CD4-positive, alpha-beta T cell treated with Interleukin-12 subunit alpha and Interleukin-12 subunit beta, for 1 hour (primary cell): Measurements from ENCODE around the gene ZBTB44.
A peak's percentile ranks its signal among the peaks of the same experiment; 100 is the strongest.
"Not testable (repeated sequence)": the region's sequence is repeated elsewhere in the genome, so short reads cannot be mapped to it uniquely, and the experiment has no call there.

Source experiments
- DNase-seq: peaks from one replicate; pipeline ENCODE4 v3.0.0-alpha.2; 2020

ZBTB44 gene

DNA sequence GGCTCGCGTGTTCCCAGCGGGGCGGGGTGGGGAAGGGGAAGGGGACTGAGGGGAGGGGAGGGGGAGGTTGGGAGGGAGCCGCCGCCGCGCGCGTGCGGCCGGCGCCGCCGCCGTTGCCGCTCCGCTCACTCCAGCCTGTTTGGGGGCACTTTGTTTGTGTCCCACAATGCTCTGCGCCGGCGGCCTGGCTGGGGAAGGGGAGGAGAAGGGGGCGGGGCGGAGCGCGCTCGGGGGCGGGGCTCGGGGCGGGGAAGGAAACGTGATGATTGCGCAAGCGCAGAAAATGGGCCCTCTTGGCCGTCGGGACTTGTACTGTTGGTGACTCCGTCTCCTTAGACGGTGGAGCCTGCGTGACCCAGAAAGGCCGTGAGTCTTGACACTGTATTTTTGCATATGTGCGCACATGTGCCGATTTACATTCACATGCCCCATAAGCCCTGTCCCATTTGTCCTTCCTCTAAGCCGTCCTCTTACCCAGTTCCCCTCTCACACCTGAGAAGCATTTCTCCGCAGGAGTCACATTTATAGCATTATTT, at the start of gene ZBTB44:
TSS of gene ZBTB44 (minus strand) at position 168 of the 536 bp plus-strand sequence. CDS start 53,044 bp downstream, outside the sequence.
- peak; percentile 93 for DNase-seq

- no peak for DNase-seq
Observed at GRCh38 chr11:130359419-130359818, 44.7 kb upstream of the ZBTB44 start.

DNA sequence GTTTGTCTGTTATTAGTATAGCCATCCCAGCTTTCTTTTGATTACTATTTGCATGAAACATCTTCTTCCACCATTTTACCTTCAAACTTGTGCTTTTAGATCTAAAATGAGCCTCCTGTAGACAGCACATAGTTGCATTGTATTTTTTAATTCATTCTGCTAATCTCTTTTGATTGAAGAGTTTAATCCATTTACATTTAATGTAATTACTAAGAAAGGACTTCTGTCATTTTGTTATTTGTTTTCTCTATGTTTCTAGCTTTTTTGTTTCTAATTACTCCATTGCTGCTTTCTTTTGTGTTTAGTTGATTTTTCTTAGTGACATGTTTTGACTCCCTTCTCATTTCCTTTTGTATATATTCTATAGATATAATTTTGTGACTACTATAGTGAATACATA, 43.7 kb upstream of the ZBTB44 start:
- DNase-seq: no peak

GRCh38 chr11:130347261-130347660, 32.5 kb upstream of the ZBTB44 start:
- DNase-seq: no peak

DNA sequence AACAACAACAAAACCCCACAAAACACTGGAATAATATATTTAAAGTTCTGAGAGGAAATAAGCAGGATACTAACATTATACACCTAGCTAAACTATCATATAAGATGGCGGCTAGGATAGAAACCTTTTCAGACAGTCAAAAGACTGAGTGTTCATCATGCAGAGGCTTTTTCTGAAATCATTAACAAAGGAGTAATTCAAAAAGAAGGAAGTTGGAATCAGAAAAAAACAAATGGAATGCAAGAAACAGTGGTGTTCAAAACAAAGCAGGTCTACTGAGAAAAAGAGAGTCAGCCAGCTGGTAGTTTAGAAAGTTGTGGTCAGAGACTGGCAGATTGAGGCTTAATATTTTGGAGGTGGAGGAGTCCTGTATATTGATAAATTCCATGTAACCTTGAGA, 30.1 kb upstream of the ZBTB44 start:
- DNase-seq: no peak

- peak; percentile 36 for DNase-seq
Observed at GRCh38 chr11:130340671-130341319, 26.1 kb upstream of the ZBTB44 start.

GRCh38 chr11:130338667-130339066, 23.9 kb upstream of the ZBTB44 start:
- no peak for DNase-seq

DNA sequence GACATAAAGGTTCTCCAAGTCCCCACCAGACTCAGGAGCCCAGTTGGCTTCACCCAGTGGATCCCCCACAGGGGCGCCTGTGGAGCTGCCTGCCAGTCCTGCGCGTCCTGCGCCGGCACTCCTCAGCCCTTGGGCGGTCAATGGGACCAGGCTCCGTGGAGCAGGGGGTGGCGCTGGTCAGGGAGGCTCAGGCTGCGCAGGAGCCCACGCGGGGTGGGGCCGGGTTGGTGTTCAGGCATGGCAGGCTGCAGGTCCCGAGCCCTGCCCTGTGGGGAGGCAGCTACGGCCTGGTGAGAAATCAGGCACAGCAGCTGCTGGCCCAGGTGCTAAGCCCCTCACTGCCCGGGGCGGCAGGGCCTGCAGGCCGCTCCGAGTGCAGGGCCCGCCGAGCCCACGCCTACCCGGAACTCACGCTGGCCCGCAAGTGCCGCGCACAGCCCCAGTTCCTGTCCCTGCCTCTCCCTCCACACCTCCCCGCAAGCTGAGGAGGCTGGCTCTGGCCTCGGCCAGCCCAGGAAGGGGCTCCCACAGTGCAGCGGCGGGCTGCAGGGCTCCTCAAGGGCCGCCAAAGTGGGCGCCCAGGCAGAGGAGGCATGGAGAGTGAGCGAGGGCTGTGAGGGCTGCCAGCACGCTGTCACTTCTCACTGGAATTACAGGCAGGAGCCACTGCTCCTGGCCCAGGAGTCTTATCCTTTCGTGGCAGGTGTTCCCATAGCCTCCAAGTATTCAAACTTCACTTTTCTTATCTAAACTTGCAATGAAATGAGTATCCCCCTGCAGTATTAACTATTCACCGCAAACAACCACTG, 22.8 kb upstream of the ZBTB44 start:
- DNase-seq: no peak

- not testable (repeated sequence) for DNase-seq
Observed at GRCh38 chr11:130331397-130331796, 16.7 kb upstream of the ZBTB44 start.

- no peak for DNase-seq
Observed at GRCh38 chr11:130330101-130330684, 15.5 kb upstream of the ZBTB44 start.

- no peak for DNase-seq
Observed at GRCh38 chr11:130328420-130328819, 13.7 kb upstream of the ZBTB44 start.

DNA sequence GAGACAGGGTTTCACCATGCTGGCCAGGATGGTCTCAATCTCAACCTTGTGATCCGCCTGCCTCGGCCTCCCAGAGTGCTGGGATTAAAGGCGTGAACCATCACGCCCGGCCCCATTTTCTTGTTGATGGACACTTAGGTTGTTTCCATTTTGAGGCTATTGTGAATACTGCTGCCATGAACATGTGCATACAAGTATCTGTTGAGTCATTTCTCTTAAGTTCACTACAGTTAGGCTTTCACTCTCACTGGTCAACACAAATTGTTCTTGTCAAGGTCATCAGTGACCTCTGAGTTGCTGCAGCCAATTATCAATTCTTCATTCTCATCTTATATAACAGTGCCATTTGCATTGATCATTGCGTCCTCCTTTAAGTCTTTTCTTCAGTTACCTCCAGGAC, 13.0 kb upstream of the ZBTB44 start:
- DNase-seq: no peak

DNA sequence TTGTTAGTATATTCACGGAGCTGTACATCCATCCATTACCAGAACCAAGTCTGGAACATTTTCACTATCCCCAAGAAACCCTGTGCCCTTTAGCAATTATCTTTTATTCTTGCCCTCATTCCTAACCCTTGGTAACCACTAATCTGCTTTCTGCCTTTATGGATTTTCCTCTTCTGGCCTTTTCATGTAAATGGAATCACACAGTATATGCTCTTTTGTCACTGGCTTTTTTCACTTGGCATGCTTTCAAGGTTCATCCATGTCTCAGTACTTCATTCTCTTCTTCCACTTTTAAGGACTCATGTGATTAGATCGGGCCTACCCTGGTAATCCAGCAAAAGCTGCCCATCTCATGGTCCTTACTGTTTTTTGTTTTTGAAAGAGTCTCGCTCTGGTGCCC, 11.0 kb upstream of the ZBTB44 start:
- DNase-seq: no peak

DNA sequence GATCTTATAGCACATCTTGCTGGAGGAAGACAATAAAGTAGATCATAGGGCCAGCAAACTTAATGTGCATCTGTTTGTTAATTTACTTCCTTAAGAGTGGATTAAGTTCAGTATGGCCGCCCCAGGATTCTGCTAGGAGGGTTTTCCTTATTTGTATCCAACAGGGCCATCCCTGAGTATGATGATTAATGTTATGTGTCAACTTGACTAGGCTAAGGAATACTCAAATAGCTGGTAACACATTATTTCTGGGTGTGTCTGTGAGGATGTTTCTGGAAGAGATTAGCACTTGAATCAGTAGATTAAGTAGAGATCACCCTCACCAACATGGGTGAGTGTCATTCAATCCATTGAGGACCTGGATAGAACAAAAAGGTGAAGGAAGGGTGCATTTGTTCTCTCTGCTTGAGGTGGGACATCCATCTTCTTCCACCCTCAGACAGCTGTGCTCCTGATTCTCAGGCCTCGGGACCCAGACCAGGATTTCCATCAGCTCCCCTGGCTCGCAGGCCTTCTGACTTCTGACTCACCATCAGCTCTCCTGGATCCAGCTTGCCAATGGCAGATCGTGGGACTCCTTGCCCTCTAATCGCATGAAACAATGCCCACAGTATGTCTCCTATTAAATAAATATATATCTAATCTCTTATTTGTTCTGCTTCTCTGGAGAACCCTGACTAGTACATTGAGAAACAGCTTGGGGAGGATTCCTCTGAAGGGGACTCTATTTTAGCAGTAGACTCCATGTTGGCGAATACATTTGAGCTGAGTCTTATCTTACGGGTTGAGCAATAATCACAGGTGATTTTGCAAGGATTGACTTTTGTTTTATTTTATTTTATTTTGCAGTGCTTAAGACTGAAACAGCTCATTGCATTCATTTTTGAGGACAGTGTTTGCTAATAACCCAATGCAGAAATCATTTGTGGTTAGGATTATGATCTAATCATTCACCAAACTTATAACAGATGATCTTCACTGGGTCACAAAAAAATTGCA, 9.0 kb upstream of the ZBTB44 start:
- no peak for DNase-seq

GRCh38 chr11:130322126-130322525, 7.4 kb upstream of the ZBTB44 start:
- DNase-seq: no peak

DNA sequence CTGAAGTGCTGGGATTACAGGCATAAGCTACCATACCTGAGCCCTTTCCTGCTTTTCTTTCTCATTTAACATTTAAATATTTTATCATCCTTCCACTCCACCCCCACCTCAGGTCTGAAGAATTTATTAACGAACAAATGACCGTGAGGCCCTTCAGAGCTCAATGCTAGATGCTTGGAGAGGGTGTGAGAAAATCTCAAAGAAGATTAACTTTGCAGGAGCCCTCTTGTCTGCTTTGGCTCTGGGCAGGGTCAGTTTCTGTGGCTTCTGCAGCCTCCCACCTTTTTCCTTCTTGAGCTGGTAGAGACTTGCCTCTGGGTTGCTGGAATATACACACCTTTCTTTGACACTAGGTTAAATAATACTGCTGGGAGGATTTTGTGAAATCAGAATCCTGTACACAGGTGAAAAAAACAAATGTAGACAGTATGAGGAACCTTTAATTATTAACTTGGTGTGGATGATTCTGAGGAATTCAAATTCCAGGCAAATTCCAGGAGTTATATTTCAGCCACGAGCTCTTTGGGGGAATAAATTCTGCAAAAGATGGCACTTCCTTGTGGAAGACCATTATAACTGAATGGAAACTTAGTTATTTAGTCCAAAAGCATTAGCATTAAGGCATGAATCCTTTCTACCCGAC, 3.4 kb upstream of the ZBTB44 start:
- DNase-seq: no peak

- DNase-seq: peak; percentile 57
Observed at GRCh38 chr11:130315354-130315970, 745 bp upstream of the ZBTB44 start.

DNA sequence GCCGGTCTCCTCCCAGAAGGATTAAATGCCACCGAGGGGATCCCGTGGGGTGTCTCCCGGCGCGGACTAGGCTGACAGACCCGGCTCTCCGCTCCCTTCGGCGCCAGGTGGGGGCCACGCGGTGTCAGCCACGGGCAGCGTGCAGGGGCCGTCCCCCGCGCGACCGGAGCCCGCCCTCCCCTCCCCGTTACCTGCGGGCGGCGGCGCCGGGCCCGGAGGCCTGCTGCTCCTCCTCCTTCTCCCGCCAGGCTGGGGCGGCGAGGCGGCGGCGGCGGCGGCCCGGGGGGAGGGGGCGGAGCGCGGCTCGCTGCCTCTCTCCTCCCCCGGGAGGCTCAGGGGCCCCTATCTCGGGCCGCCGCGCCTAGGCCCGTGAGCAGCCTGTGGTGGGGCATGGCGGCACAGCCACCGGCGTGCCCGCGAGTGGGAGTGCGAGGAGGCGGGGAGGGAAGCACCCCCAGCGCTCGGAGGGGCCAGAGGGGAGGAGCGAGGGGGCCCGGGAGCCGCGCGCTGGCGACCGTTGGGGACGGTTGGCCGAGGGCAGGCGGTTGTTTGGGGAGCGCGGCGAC, 450 bp downstream of the ZBTB44 start:
- DNase-seq: peak; percentile 78

GRCh38 chr11:130313383-130314183, 1.1 kb downstream of the ZBTB44 start:
- peak; percentile 22 for DNase-seq

- DNase-seq: no peak
Observed at GRCh38 chr11:130312046-130312445, 2.7 kb downstream of the ZBTB44 start.
